GM23338 (cell line): ENCODE measurements around the gene FGF19. TPM values are rescaled to one million over a fixed set of nuclear protein-coding genes. Genes with fewer than 3 reads are reported as not detected.

Experiments used
- ATAC-seq: fragments of 200-7000 bp; cut with Tn5 transposase; 3 replicates; pipeline ENCODE4 v1.9.1; 2020
- DNase-seq: peaks from one replicate; pipeline ENCODE4 v3.0.0-alpha.2; 2015; ENCODE audit warnings: low spot score
- H2AFZ ChIP-seq: fragments of 200-600 bp; sonication (generic); 2 replicates; pipeline ENCODE4 v1.8.0; 2016; ENCODE audit warnings: antibody characterized with exemption, mild to moderate bottlenecking, moderate library complexity
- H3F3A ChIP-seq: fragments of 200-600 bp; sonication (generic); replicated peaks from 2 replicates; pipeline ENCODE4 v1.8.0; 2017; ENCODE audit warnings: antibody characterized with exemption, mixed run types, low read depth
- H3K27ac ChIP-seq: fragments of 200-600 bp; sonication (generic); 2 replicates; pipeline ENCODE4 v1.6.1; 2016; ENCODE audit warnings: low read depth
- H3K27me3 ChIP-seq: fragments of 200-600 bp; sonication (generic); 2 replicates; pipeline ENCODE4 v1.8.0; 2016; ENCODE audit warnings: mild to moderate bottlenecking, mixed run types, moderate library complexity; ENCODE audit not compliant: insufficient read depth
- H3K36me3 ChIP-seq: fragments of 200-600 bp; sonication (generic); 2 replicates; pipeline ENCODE4 v1.8.0; 2016; ENCODE audit warnings: mild to moderate bottlenecking; ENCODE audit not compliant: insufficient read depth
- H3K4me1 ChIP-seq: fragments of 200-600 bp; sonication (generic); 2 replicates; pipeline ENCODE4 v1.8.0; 2016; ENCODE audit warnings: mild to moderate bottlenecking, moderate library complexity; ENCODE audit not compliant: insufficient read depth
- H3K4me2 ChIP-seq: fragments of 200-600 bp; sonication (generic); 2 replicates; pipeline ENCODE4 v1.7.1; 2017; ENCODE audit warnings: mixed run types
- H3K4me3 ChIP-seq: fragments of 200-600 bp; sonication (generic); 2 replicates; pipeline ENCODE4 v1.6.1; 2016; ENCODE audit warnings: mixed run types
- H3K79me2 ChIP-seq: fragments of 200-600 bp; sonication (generic); replicated peaks from 2 replicates; pipeline ENCODE4 v1.8.0; 2017; ENCODE audit warnings: mild to moderate bottlenecking; ENCODE audit not compliant: insufficient read depth
- H3K9me2 ChIP-seq: fragments of 200-600 bp; sonication (generic); 2 replicates; pipeline ENCODE4 v1.8.0; 2017; ENCODE audit not compliant: insufficient read depth
- H4K20me1 ChIP-seq: fragments of 200-600 bp; sonication (generic); replicated peaks from 2 replicates; pipeline ENCODE4 v1.8.0; 2017; ENCODE audit warnings: mild to moderate bottlenecking; ENCODE audit not compliant: insufficient read depth
- H3K27ac Mint-ChIP-seq: 2 replicates; pipeline ENCODE4 v1.8.0; 2020; ENCODE audit warnings: inconsistent platforms, mild to moderate bottlenecking, moderate library complexity, mixed read lengths
- H3K27me3 Mint-ChIP-seq: 3 replicates; pipeline ENCODE4 v1.8.0; 2022; ENCODE audit warnings: low read depth, mild to moderate bottlenecking, moderate library complexity, mixed read lengths, inconsistent platforms; ENCODE audit not compliant: insufficient read depth, poor library complexity
- H3K36me3 Mint-ChIP-seq: 3 replicates; pipeline ENCODE4 v1.8.0; 2021; ENCODE audit warnings: low read depth, mild to moderate bottlenecking, inconsistent platforms, moderate library complexity, mixed read lengths
- H3K4me1 Mint-ChIP-seq: 3 replicates; pipeline ENCODE4 v1.8.0; 2020; ENCODE audit warnings: mild to moderate bottlenecking, inconsistent platforms, mixed read lengths
- H3K4me3 Mint-ChIP-seq: 3 replicates; pipeline ENCODE4 v1.8.0; 2021; ENCODE audit warnings: moderate library complexity, mild to moderate bottlenecking, inconsistent platforms, mixed read lengths
- H3K9me3 Mint-ChIP-seq: 3 replicates; pipeline ENCODE4 v1.8.0; 2020; ENCODE audit warnings: moderate library complexity, mild to moderate bottlenecking, inconsistent platforms, mixed read lengths
- CREB1 ChIP-seq: fragments of 250-450 bp; sonication (Bioruptor Pico); IDR thresholded peaks from 2 replicates; pipeline ENCODE4 v1.5.0; 2020; ENCODE audit warnings: low read depth, mild to moderate bottlenecking, moderate library complexity
- CTCF ChIP-seq, 2 experiments: fragments of 200-600 bp in 1 of 2; sonication (generic) in 1 of 2; conservative IDR thresholded peaks; 2 replicates each; pipeline versions ENCODE4 v1.5.1 to v1.6.1; 2016 to 2017; ENCODE audit warnings: antibody characterized with exemption in 2 of 2, low read depth in 2 of 2, mild to moderate bottlenecking in 2 of 2, moderate library complexity in 1 of 2
- ETS1 ChIP-seq: IDR thresholded peaks from 2 replicates; pipeline ENCODE4 v1.6.1; 2016; ENCODE audit warnings: antibody characterized with exemption
- ZNF114 ChIP-seq: fragments of 250-450 bp; sonication (Bioruptor Pico); IDR thresholded peaks from 2 replicates; pipeline ENCODE4 v1.5.0; 2020; ENCODE audit warnings: mild to moderate bottlenecking, moderate library complexity
- ZNF462 ChIP-seq: fragments of 250-450 bp; sonication (Bioruptor Pico); IDR thresholded peaks from 2 replicates; pipeline ENCODE4 v1.5.0; 2020; ENCODE audit warnings: mild to moderate bottlenecking, moderate library complexity
- polyA plus RNA-seq: library from polyadenylated mRNA; unstranded; fragments of >200 nt; fragmentation: Nextera tagmentation; extraction: Ambion mirVana; gene quantifications from 2 replicates; pipeline ENCODE4 v1.2.1, GENCODE V29; 2016
- total RNA-seq: library from RNA; depleted of rRNA; stranded (reverse); fragments of >200 nt; shearing (Covaris generic); gene quantifications from 2 replicates; pipeline ENCODE4 v1.2.3, GENCODE V29; 2014

Gene FGF19
- total and polyA plus RNA-seq, 2 experiments from 2014 or later, result 21.7 to 36.1 TPM

GRCh38 chr11:69670158-69670845 lies 33.5 kb downstream of the FGF19 start:
- Histone ChIP-seq H2AFZ (no peak overlapping the region), H3K27ac (no peak overlapping the region), H3K4me1 (peaks cover 6% of the 10 kb centered on the region), H3F3A (peaks cover 13% of the 10 kb centered on the region; the same call in 1 of the 2 replicates), H3K4me2 (no peak overlapping the region), H3K4me3 (no peak overlapping the region), H3K27me3 (no peaks in the 10 kb centered on the region), H4K20me1 (peaks cover 4% of the 10 kb centered on the region; the same call in 1 of the 2 replicates), H3K9me2 (no peaks in the 10 kb centered on the region), H3K79me2 (peaks cover 33% of the 10 kb centered on the region), H3K36me3 (peaks cover 6% of the 10 kb centered on the region; the same call in 1 of the 2 replicates)
- ATAC-seq (peak; percentile 79), DNase-seq (peak; percentile 92)
- H3K27ac Mint-ChIP-seq, result peak overlapping the region; percentile 20
- peaks cover 10% of the 10 kb centered on the region; the same call in 2 of the 3 replicates for H3K4me1 Mint-ChIP-seq
- TF ChIP-seq CREB1 (no peak), ETS1 (no peak), ZNF462 (CRISPR knock-in tag) (no peak), CTCF (conservative IDR thresholded peaks at IDR 0.05; ENCODE audit: low read depth in 2 of 2) (peak; percentile 90 to 93), ZNF114 (CRISPR knock-in tag) (no peak)
- peaks cover 4% of the 10 kb centered on the region for H3K27me3 Mint-ChIP-seq
- no peak overlapping the region for H3K4me3 Mint-ChIP-seq
- H3K36me3 Mint-ChIP-seq, result peaks cover 42% of the 10 kb centered on the region
- no peaks in the 10 kb centered on the region for H3K9me3 Mint-ChIP-seq
